Measurements from ENCODE around the gene MED28. TPM values are rescaled to one million over a fixed set of nuclear protein-coding genes. Genes with fewer than 3 reads are reported as not detected.
A peak's percentile ranks its signal among the peaks of the same experiment; 100 is the strongest.

MED28 gene
- total RNA-seq, 4 donors from 2014 or later, result 6.1 to 14.5 (median 11.5) TPM

- Histone ChIP-seq H3K4me3 (no peak overlapping the region), H3K9me3 (no peaks in the 10 kb centered on the region), H3K27ac (no peak overlapping the region), H3K4me1 (no peaks in the 10 kb centered on the region), H3K36me3 (peaks cover 0 to 100% (median 30%) of the 10 kb centered on the region in 3 donors), H3K27me3 (no peaks in the 10 kb centered on the region)
- 77 to 91% methylated on average over 6 of the region's 6 CpGs for WGBS, 2 donors
- intact Hi-C loops (cut with DNase I), result no loop called here
- DNase-seq, result no peak
- no peak for TF ChIP-seq POLR2A (IDR thresholded peaks at IDR 0.05)
Measured at GRCh38 chr4:17595471-17596005, 18.9 kb upstream of the MED28 start.

GRCh38 chr4:17597517-17597916, 16.9 kb upstream of the MED28 start:
- 56 to 70% methylated on average over 7 of the region's 7 CpGs for WGBS, 2 donors
- intact Hi-C loops (cut with DNase I), result no loop called here
- H3K36me3 ChIP-seq, result peaks cover 0 to 100% (median 30%) of the 10 kb centered on the region in 3 donors

GRCh38 chr4:17599826-17600225, 14.6 kb upstream of the MED28 start:
- no peak for DNase-seq
- no peaks in the 10 kb centered on the region for H3K9me3 ChIP-seq
- no peak for TF ChIP-seq CTCF (IDR thresholded peaks at IDR 0.05)
- no peak for TF ChIP-seq POLR2A (IDR thresholded peaks at IDR 0.05)
- WGBS, 2 donors, result 92 to 100% methylated on average over 1 of the region's 1 CpG
- intact Hi-C loops (cut with DNase I), result no loop called here
- no peak overlapping the region for H3K27ac ChIP-seq
- no peaks in the 10 kb centered on the region for H3K4me1 ChIP-seq
- no peaks in the 10 kb centered on the region for H3K27me3 ChIP-seq
- H3K36me3 ChIP-seq, result peaks cover 4 to 92% (median 25%) of the 10 kb centered on the region in 3 donors
- no peak overlapping the region for H3K4me3 ChIP-seq

More at GRCh38 chr4:17597517-17597916, 16.9 kb upstream of the MED28 start:
- H3K4me1 ChIP-seq, result no peaks in the 10 kb centered on the region
- no peak overlapping the region for H3K4me3 ChIP-seq
- no peaks in the 10 kb centered on the region for H3K27me3 ChIP-seq
- TF ChIP-seq POLR2A (IDR thresholded peaks at IDR 0.05), result no peak
- TF ChIP-seq CTCF (IDR thresholded peaks at IDR 0.05), result peak in 3 of 6 experiments; percentile 19 to 42 (median 20)
- H3K27ac ChIP-seq, result no peak overlapping the region
- no peak for DNase-seq
- no peaks in the 10 kb centered on the region for H3K9me3 ChIP-seq

- TF ChIP-seq CTCF (IDR thresholded peaks at IDR 0.05) (no peak), POLR2A (IDR thresholded peaks at IDR 0.05) (no peak)
- peaks cover 9 to 79% (median 10%) of the 10 kb centered on the region in 3 donors for H3K36me3 ChIP-seq
- 62 to 87% methylated on average over 3 of the region's 3 CpGs for WGBS, 2 donors
Measured at GRCh38 chr4:17605236-17605635, 9.2 kb upstream of the MED28 start.

GRCh38 chr4:17613761-17614415, 553 bp upstream of the MED28 start:
- Histone ChIP-seq H3K4me3 (peak overlapping the region; percentile 59 to 92 (median 78)), H3K36me3 (peaks cover 0 to 27% (median 3%) of the 10 kb centered on the region in 3 donors), H3K9me3 (no peaks in the 10 kb centered on the region), H3K4me1 (peaks cover 17 to 48% (median 32%) of the 10 kb centered on the region in 3 donors), H3K27me3 (no peaks in the 10 kb centered on the region), H3K27ac (peak overlapping the region; percentile 79 to 92 (median 87))
- DNase-seq, result no peak
- intact Hi-C loops (cut with DNase I), result no loop called here
- 0 to 1% methylated on average over 19 to 23 of the region's 23 CpGs for WGBS, 2 donors
- TF ChIP-seq CTCF (IDR thresholded peaks at IDR 0.05) (no peak), POLR2A (IDR thresholded peaks at IDR 0.05) (no peak)

More at GRCh38 chr4:17605236-17605635, 9.2 kb upstream of the MED28 start:
- Histone ChIP-seq H3K27ac (no peak overlapping the region), H3K4me1 (no peaks in the 10 kb centered on the region), H3K4me3 (no peak overlapping the region), H3K9me3 (no peaks in the 10 kb centered on the region), H3K27me3 (no peaks in the 10 kb centered on the region)
- DNase-seq, result no peak
- intact Hi-C loops (cut with DNase I), result no loop called here

Data from esophagus squamous epithelium (tissue), 5 donors.